ENCODE results near the gene KCNIP4.

DNA sequence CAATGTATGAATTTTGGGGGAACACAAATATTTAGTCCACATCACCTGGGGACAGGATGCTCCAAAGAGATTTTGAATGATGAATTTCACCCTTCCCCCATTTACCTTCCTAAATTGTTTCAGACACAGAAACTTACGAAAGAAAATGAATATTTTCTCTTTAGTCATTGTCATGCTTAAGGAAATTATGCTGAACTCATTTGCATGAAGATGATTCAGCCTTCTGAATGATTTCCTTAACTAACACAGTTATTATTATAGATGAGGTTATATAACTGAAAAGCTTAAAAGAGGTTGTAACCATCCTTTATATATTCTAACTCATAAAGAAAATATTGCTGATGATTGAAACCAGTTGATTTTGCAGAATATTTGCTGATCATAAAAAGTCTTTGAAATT is 61.1 kb downstream of the KCNIP4 start:
- TF ChIP-seq EZH2 (IDR thresholded peaks at IDR 0.05; ENCODE audit: low read length) = no peak
- TF ChIP-seq, protein P1, sequence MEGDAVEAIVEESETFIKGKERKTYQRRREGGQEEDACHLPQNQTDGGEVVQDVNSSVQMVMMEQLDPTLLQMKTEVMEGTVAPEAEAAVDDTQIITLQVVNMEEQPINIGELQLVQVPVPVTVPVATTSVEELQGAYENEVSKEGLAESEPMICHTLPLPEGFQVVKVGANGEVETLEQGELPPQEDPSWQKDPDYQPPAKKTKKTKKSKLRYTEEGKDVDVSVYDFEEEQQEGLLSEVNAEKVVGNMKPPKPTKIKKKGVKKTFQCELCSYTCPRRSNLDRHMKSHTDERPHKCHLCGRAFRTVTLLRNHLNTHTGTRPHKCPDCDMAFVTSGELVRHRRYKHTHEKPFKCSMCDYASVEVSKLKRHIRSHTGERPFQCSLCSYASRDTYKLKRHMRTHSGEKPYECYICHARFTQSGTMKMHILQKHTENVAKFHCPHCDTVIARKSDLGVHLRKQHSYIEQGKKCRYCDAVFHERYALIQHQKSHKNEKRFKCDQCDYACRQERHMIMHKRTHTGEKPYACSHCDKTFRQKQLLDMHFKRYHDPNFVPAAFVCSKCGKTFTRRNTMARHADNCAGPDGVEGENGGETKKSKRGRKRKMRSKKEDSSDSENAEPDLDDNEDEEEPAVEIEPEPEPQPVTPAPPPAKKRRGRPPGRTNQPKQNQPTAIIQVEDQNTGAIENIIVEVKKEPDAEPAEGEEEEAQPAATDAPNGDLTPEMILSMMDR (optimal IDR thresholded peaks at IDR 0.05 in 1 of 3, IDR thresholded peaks at IDR 0.05 in 1 of 3, conservative IDR thresholded peaks at IDR 0.05 in 1 of 3; ENCODE audit: extremely low read depth in 1 of 3, insufficient read depth in 2 of 3, low read length in 3 of 3) = no peak

All from keratinocyte (primary cell).